ENCODE results near the gene SYT1.

The SYT1 gene

DNA sequence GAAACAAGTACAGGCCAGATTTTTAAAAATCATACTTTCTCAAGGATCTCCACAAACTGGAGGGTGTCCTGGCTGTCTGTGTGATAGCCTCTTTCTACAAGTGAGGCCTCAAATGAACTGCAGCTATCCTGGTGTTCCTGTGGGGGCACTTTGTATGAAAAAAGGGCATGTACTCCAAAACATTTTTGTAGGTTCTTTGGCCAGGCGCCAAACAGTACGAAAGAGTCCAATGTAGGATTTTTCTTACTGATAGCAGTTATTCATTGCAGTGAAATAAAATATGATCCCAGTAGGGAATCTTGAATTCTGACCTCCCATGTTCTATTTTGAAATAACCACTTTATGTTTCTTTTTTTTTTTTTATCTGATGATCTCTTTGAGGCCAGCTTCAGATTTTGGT, 444.5 kb downstream of the SYT1 start:
- POLR2A ChIA-PET = no interaction called here
- TF ChIP-seq, protein P1, sequence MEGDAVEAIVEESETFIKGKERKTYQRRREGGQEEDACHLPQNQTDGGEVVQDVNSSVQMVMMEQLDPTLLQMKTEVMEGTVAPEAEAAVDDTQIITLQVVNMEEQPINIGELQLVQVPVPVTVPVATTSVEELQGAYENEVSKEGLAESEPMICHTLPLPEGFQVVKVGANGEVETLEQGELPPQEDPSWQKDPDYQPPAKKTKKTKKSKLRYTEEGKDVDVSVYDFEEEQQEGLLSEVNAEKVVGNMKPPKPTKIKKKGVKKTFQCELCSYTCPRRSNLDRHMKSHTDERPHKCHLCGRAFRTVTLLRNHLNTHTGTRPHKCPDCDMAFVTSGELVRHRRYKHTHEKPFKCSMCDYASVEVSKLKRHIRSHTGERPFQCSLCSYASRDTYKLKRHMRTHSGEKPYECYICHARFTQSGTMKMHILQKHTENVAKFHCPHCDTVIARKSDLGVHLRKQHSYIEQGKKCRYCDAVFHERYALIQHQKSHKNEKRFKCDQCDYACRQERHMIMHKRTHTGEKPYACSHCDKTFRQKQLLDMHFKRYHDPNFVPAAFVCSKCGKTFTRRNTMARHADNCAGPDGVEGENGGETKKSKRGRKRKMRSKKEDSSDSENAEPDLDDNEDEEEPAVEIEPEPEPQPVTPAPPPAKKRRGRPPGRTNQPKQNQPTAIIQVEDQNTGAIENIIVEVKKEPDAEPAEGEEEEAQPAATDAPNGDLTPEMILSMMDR (IDR thresholded peaks at IDR 0.05; ENCODE audit: control extremely low read depth, extremely low read depth, low read depth, missing control alignments) = no peak
- DNase-seq (ENCODE audit: extremely low spot score) = no peak
- CTCF ChIA-PET = no interaction called here

DNA sequence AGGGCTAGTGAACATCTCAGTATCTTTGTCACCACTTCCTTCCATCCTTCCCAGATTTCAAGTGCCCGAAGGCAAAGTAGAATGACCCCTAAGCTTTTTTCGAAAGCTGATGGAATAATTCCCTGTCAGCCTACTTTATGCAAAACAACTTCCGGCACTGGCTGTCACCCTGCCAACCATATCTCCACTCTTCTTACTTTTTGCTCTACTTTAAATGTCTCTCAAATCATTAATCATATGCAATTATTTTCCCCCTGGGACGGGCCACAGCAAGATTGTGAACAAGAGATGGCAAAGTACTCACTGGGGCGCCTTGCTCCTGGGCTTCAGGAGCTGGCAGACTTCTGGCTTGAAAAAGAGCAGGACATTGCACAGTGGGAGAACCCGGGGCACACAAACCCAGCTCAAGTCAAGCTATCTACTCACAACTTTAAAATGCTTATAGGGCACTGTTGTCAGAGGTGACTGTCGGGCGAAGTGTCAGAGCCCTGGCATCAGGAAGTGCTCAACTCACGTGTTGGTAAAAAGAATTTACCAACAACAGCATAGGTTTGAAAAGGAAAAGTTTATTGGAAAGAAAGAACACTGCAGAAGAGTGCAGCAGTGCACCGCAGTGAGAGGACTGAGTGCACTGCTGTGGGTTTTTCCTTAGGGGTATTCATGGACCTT, 452.7 kb downstream of the SYT1 start:
- CTCF ChIA-PET = interaction anchor here (1.2 to 3.6 kb wide), 3 partner anchors 8 to 24 kb away, joined by 3 to 12 read pairs (median 8); no protein-coding TSS in a partner anchor

DNA sequence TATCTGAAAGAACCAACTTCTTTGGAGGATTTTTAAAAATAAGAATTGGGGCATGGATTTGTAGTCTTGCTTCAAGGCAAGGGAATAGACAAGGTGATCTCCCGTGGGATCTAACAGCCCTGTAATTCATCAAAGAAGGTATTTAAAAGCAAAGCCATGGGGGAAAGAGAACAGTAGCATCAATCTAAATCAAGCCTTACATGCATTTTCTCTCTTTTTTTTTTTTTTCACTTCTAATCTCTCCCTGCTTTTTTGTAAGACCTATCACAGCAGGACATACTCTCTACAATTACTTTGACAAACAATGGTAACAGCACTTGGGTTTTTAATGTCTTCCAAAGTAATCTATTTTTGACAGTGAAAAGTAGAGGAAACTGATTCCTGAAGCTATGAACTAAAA, 458.3 kb downstream of the SYT1 start:
- TF ChIP-seq, protein P1 (IDR thresholded peaks at IDR 0.05; ENCODE audit: control extremely low read depth, extremely low read depth, low read depth, missing control alignments) = no peak
- no peak for DNase-seq (ENCODE audit: extremely low spot score)
- ChIA-PET CTCF (no interaction called here), POLR2A (no interaction called here)

More for the DNA sequence above, 452.7 kb downstream of the SYT1 start:
- POLR2A ChIA-PET = no interaction called here
- no peak for DNase-seq (ENCODE audit: extremely low spot score)
- TF ChIP-seq, protein P1 (IDR thresholded peaks at IDR 0.05; ENCODE audit: control extremely low read depth, extremely low read depth, low read depth, missing control alignments) = no peak

DNA sequence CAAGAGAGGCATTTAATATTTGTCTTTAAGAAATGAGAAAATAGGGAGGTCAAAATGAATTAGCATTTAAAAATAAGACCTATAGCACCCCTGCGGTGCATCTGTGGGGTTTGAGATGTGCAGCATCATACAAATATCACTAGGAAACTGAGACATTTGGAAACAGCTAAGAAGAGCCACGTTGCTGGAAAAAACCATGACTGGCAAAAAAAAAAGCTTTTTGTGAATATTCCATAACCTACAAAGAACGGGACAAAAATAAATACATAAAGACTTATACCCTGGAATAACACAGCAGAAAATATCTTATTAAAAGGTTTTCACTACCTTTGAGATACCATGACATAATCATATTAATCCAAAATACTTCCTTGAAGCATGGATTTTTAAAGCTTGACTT, 460.0 kb downstream of the SYT1 start:
- ChIA-PET CTCF (interaction anchor here (2.0 to 2.1 kb wide), 2 partner anchors 9 to 12 kb away, joined by 5 to 12 read pairs; no protein-coding TSS in a partner anchor), POLR2A (no interaction called here)
- TF ChIP-seq, protein P1 (IDR thresholded peaks at IDR 0.05; ENCODE audit: control extremely low read depth, extremely low read depth, low read depth, missing control alignments) = no peak
- DNase-seq (ENCODE audit: extremely low spot score) = no peak

DNA sequence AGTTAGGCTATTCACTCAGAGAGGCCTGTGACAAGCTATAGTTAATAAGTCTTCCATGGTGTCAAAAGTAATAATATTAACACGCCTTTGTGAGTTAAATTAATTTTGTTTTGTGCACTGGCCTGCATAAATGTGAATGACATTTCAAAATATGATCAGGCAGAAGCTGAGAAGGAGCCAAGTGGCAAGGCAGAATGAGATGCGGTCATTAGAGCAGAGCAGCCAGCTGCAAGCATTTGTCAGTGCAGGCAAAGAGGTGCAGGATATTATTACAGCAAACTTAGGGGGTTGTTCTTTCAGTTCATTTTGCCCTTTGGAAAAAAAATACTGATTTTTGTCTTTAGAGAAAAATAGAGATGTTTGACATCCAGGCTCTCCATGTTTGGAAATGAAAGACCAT, 461.6 kb downstream of the SYT1 start:
- DNase-seq (ENCODE audit: extremely low spot score) = no peak

DNA sequence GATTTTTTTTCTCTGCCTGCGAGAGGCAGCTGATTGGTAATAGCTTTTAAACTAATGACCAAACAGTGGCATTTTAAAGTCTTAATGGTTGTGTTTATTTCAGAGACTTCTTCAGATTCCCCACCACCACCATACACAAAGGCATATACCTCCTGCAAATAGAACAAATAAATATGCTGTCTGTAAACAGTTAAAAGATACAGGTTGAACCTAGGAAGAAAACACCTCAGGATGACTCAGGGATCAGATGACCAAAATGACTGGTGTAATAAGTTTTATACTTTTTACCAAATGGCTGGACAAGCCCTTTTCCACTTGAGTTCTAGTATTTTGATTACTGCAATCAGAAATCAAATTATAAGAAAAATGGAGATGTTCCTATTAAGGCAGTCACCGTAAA, 462.1 kb downstream of the SYT1 start:
- ChIA-PET POLR2A (no interaction called here), CTCF (interaction anchor here (1.2 to 2.1 kb wide), 2 partner anchors 11 to 18 kb away, joined by 4 to 12 read pairs; no protein-coding TSS in a partner anchor)
- TF ChIP-seq, protein P1 (IDR thresholded peaks at IDR 0.05; ENCODE audit: control extremely low read depth, extremely low read depth, low read depth, missing control alignments) = no peak
- DNase-seq (ENCODE audit: extremely low spot score) = no peak

More for the DNA sequence above, 461.6 kb downstream of the SYT1 start:
- ChIA-PET POLR2A (no interaction called here), CTCF (interaction anchor here (1.2 to 2.1 kb wide), 3 partner anchors 10 to 18 kb away, joined by 4 to 12 read pairs (median 5); no protein-coding TSS in a partner anchor)
- TF ChIP-seq, protein P1 (IDR thresholded peaks at IDR 0.05; ENCODE audit: control extremely low read depth, extremely low read depth, low read depth, missing control alignments) = no peak
